D721Med (cell line): Measurements from ENCODE around the gene SPOCK2.

Experiments used
- DNase-seq: peaks from one replicate; pipeline ENCODE4 v3.0.0; 2011; ENCODE audit warnings: low spot score; ENCODE audit not compliant: insufficient read length
- FAIRE-seq: peaks from 2 replicates; lab custom pipeline; 2011; peaks lifted over from hg19 to GRCh38; lab: Jason Lieb, UNC
- CTCF ChIP-seq: IDR thresholded peaks from 2 replicates; pipeline ENCODE4 v1.5.1; 2012; ENCODE audit warnings: mild to moderate bottlenecking, control low read depth; ENCODE audit not compliant: insufficient read depth; ENCODE audit errors: missing control alignments

Gene SPOCK2

GRCh38 chr10:72015841-72016240, 72.5 kb downstream of the SPOCK2 start:
- DNase-seq (no peak), FAIRE-seq (no peak)
- TF ChIP-seq CTCF: no peak

GRCh38 chr10:72014785-72015480, 73.4 kb downstream of the SPOCK2 start:
- TF ChIP-seq CTCF: no peak
- FAIRE-seq: no peak
- no peak for DNase-seq

- DNase-seq (no peak), FAIRE-seq (no peak)
- TF ChIP-seq CTCF: no peak
Measured at GRCh38 chr10:72014197-72014596, 74.2 kb downstream of the SPOCK2 start.

DNA sequence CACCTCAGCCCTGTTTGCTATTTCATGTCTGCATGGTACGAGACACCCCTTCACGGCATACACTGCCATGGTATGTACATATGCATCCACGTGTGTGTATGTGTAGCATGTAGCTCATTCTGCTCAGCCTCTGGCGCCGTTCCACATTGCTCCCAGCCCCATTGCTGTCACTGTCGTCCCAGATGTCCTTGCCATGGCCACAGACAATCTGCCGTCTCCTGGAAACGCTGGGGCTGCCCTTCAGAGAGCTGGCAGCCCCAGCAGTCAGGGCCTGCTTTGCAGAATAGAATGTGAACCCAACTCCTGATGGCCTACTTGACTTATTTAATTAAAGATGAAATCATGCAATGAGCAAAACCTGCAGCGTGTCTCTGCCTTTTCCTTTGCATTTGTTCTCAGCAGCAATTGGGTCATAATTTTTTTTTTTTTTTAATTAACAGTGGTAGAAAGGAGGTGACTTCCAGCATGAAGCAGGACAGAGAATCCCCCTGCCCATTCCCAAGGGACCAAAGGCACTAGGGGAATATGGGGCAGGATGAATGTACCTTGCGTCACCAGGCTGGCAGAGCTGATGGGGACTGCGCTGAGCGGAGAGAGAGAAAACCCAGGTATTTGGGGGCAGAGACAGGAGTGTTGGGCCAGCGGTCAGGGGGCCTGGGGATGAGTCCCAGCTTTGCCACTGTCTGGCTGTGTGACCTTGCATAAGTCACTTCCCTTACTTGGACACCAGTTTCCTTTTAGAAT, 75.0 kb downstream of the SPOCK2 start:
- no peak for FAIRE-seq
- no peak for DNase-seq

DNA sequence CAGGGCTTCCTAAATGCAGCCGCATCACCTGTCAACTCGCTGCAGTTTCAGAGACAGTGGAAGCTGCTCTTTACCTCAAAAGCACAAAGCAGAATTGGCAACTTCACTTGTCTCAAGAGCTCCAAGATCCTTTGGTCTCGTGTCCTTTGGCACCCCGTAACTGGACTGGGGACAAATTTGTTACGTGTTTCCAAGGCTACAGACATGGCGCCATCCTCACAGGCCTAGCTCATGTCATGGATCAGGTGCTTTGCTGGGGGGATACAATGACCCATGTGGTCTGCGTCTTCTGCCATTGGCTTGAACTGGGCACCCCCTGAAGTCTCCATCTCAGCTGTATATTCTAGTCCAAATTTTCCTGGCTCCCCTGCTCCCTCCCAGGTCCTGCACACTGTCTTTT, 75.6 kb downstream of the SPOCK2 start:
- FAIRE-seq (no peak), DNase-seq (no peak)
- TF ChIP-seq CTCF: no peak

More for the DNA sequence above, 75.0 kb downstream of the SPOCK2 start:
- no peak for TF ChIP-seq CTCF

DNA sequence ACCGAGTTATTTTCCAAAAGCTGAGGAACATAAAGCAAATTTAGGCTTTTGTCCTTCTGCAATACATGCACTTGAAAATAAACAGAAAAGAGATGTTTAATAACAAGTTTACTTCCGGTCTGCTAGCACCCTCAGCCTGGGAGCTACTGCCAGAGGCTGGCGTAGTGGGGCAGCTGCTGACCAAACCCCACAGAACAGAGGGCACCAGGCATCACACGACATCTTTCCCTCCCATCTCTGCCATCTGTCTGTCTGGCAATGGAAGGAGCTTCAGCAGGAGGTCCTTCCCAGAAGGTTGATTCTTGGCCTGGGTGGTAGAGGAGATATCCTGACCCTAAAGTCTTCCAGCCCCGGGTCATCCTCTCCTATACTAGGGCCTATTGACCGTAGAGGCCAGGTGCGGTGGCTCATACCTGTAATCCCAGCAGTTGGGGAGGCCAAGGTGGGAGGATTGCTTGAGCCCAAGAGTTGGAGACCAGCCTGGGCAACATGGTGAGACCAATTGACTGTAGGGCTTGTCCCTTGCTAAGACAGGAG, 76.3 kb downstream of the SPOCK2 start:
- DNase-seq (no peak), FAIRE-seq (no peak)
- TF ChIP-seq CTCF: no peak
